ENCODE measurements around the gene MACC1.
"Not testable (repeated sequence)": the region's sequence is repeated elsewhere in the genome, so short reads cannot be mapped to it uniquely, and the experiment has no call there.

Gene MACC1

GRCh38 chr7:20124087-20124486 is 93.1 kb downstream of the MACC1 start:
- DNase-seq (ENCODE audit: low read depth): not testable (repeated sequence)

GRCh38 chr7:20122653-20123316 is 94.4 kb downstream of the MACC1 start:
- DNase-seq (ENCODE audit: low read depth): not testable (repeated sequence)

GRCh38 chr7:20122073-20122472 is 95.1 kb downstream of the MACC1 start:
- no peak for DNase-seq (ENCODE audit: low read depth)

- DNase-seq (ENCODE audit: low read depth): no peak
These were observed 95.8 kb downstream of the MACC1 start for GRCh38 chr7:20121404-20121803.

GRCh38 chr7:20120611-20121168 is 96.5 kb downstream of the MACC1 start:
- DNase-seq (ENCODE audit: low read depth): not testable (repeated sequence)

- no peak for DNase-seq (ENCODE audit: low read depth)
These were observed 100.3 kb downstream of the MACC1 start for GRCh38 chr7:20116869-20117268.

- no peak for DNase-seq (ENCODE audit: low read depth)
These were observed 102.7 kb downstream of the MACC1 start for GRCh38 chr7:20114468-20114867.

GRCh38 chr7:20113427-20114027 is 103.7 kb downstream of the MACC1 start:
- DNase-seq (ENCODE audit: low read depth): no peak

- DNase-seq (ENCODE audit: low read depth): no peak
These were observed 104.5 kb downstream of the MACC1 start for GRCh38 chr7:20112696-20113095.

GRCh38 chr7:20111821-20112542 is 105.2 kb downstream of the MACC1 start:
- no peak for DNase-seq (ENCODE audit: low read depth)

- DNase-seq (ENCODE audit: low read depth): no peak
These were observed 109.6 kb downstream of the MACC1 start for GRCh38 chr7:20107582-20107981.

GRCh38 chr7:20104696-20105095 is 112.5 kb downstream of the MACC1 start:
- DNase-seq (ENCODE audit: low read depth): no peak

- no peak for DNase-seq (ENCODE audit: low read depth)
These were observed 114.2 kb downstream of the MACC1 start for GRCh38 chr7:20102982-20103381.

GRCh38 chr7:20095862-20096261 is 121.3 kb downstream of the MACC1 start:
- DNase-seq (ENCODE audit: low read depth): no peak

GRCh38 chr7:20095436-20095835 is 121.7 kb downstream of the MACC1 start:
- no peak for DNase-seq (ENCODE audit: low read depth)

- no peak for DNase-seq (ENCODE audit: low read depth)
These were observed 127.8 kb downstream of the MACC1 start for GRCh38 chr7:20089431-20089830.

- DNase-seq (ENCODE audit: low read depth): no peak
These were observed 132.1 kb downstream of the MACC1 start for GRCh38 chr7:20085086-20085485.

All from stimulated activated CD8-positive, alpha-beta memory T cell treated with anti-CD3 and anti-CD28 coated beads, Interleukin-12 subunit alpha, Interleukin-12 subunit beta, amount 100 ng/mL, for 1 hour (primary cell).